WI38 (cell line): Measurements from ENCODE around the gene MEPCE.

Experiments used
- H3K4me3 ChIP-seq: 2 replicates; pipeline ENCODE4 v1.5.1; 2011; ENCODE audit warnings: low read depth, mild to moderate bottlenecking, control low read depth, low read length
- TF ChIP-seq, protein P1 (sequence below): IDR thresholded peaks from 2 replicates; pipeline ENCODE4 v1.5.1; 2012; ENCODE audit warnings: low read depth, mild to moderate bottlenecking, control low read depth, low read length

Gene MEPCE

DNA sequence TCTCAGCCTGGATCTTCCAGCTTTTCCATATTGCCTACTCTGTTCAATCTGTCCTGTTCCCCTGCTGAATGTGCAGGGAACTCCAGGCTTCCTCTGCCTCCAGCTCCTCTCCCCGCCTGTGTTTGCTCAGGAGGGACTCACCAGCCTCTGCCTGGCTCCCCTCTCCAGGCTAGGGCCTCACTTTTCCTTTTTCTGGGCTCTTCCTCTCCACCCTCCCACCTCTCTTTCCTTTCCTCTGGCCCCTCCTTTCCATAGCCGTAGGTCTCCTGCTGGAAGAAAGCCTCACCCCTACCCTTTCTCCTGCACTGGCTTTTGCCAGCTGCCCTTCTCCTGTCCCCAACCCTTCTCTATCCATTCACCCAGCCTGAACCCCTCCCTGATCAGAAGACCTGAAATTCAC lies 31.4 kb upstream of the MEPCE start:
- TF ChIP-seq, protein P1, sequence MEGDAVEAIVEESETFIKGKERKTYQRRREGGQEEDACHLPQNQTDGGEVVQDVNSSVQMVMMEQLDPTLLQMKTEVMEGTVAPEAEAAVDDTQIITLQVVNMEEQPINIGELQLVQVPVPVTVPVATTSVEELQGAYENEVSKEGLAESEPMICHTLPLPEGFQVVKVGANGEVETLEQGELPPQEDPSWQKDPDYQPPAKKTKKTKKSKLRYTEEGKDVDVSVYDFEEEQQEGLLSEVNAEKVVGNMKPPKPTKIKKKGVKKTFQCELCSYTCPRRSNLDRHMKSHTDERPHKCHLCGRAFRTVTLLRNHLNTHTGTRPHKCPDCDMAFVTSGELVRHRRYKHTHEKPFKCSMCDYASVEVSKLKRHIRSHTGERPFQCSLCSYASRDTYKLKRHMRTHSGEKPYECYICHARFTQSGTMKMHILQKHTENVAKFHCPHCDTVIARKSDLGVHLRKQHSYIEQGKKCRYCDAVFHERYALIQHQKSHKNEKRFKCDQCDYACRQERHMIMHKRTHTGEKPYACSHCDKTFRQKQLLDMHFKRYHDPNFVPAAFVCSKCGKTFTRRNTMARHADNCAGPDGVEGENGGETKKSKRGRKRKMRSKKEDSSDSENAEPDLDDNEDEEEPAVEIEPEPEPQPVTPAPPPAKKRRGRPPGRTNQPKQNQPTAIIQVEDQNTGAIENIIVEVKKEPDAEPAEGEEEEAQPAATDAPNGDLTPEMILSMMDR, result no peak
- H3K4me3 ChIP-seq, result no peak overlapping the region

GRCh38 chr7:100400041-100400440 lies 29.6 kb upstream of the MEPCE start:
- TF ChIP-seq, protein P1, result no peak
- no peak overlapping the region for H3K4me3 ChIP-seq

GRCh38 chr7:100400656-100401055 lies 29.0 kb upstream of the MEPCE start:
- TF ChIP-seq, protein P1, result no peak
- H3K4me3 ChIP-seq, result no peak overlapping the region

GRCh38 chr7:100401811-100402210 lies 27.8 kb upstream of the MEPCE start:
- TF ChIP-seq, protein P1, result no peak
- H3K4me3 ChIP-seq, result no peak overlapping the region

GRCh38 chr7:100402241-100402640 lies 27.4 kb upstream of the MEPCE start:
- H3K4me3 ChIP-seq, result no peak overlapping the region
- TF ChIP-seq, protein P1, result no peak

- TF ChIP-seq, protein P1, result no peak
- H3K4me3 ChIP-seq, result no peak overlapping the region
These were observed 22.9 kb upstream of the MEPCE start for GRCh38 chr7:100406767-100407166.

DNA sequence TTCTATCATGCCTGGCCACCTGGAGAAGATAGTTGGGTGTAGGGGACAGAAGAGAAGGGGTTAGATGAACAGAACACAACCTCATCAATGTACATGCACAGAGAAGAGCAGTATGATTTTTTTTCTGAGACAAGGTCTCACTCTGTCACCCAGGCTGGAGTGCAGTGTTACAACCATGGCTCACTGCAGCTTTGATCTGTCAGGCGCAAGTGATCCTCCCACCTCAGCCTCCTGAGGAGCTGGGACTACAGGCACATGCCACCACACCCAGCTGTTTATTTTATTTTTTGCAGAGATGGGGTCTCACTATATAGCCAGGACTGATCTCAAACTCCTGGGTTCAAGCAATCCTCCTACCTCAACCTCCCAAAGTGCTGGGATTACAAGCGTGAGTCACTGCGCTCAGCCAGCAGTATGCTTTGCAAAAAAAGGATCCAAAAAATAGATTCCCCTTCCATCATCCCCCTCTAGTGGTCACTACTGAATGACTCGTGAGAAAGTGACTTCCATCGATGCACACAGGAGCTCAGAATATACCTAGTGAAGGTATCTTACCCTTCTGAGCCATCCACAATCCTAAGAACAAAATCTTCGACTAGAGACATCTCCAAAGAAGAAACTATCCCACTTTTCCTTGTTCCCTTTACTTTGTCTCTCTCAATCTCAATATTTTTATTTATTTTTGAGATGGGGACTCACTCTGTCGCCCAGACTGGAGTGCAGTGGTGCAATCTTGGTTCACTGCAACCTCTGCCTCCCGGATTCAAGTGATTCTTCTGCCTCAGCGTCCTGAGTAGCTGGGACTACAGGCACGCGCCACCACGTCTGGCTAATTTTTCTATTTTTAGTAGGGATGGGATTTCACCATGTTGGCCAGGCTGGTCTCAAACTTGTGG lies 22.1 kb upstream of the MEPCE start:
- TF ChIP-seq, protein P1, result peak; percentile 65
- no peak overlapping the region for H3K4me3 ChIP-seq
